SW480 (cell line): ENCODE data around the gene RPS6KA2.
"Not testable (repeated sequence)": the region's sequence is repeated elsewhere in the genome, so short reads cannot be mapped to it uniquely, and the experiment has no call there.

ENCODE experiments used
- DNase-seq: peaks from one replicate; pipeline ENCODE4 v3.0.0-alpha.2; 2016; ENCODE audit warnings: low spot score

Gene RPS6KA2

DNA sequence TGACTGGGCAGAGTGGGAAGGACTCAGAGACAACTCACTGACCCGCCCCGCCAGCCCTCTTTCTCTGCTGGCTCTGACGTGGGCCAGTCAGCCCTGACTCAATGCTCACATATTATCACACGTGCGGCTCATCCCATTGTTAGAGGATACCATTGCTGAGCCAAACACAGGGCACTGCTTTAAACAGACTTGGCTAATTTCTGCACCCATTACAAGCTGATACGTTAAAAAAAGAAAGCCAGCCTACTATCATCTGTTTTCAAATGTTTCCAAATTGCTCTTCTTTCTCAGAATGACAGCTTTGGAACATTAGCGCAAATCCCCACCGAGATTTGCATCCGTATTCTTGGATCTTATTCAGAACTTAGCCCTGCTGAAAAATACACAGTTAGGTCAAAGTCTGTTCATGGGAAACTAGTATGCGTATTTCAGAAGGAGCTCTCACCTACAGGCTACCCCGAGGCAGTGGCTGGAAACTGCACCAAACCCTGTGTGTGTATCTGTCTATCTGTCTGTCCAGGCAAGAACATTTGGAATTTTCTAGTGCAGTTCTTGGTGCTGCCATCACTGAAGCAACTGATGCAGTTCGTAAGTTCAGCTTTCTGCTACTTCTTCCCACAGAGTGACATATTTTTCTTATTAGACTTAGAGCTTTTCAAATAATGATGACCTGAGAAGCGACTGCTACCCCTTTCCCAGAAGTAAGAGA is 73.3 kb downstream of the RPS6KA2 start:
- DNase-seq, result no peak

DNA sequence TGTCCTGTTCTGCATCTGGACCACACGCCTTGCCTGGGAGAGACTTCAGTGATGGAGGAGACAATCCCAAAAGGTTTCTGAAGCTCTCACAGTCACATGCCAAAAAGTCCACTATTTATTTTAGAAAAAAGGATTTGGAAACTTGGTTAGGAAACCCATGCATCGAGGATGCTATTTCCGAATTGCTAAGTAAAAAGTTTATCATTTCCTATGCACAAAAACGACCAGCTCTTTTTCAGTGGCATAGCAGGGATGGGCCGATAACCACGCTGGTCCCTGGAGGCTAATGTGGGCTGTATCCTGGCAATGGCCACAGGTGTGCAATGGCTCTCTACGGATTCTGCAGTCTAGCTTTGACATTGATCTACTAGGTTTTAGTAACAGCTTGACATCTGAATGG is 74.5 kb downstream of the RPS6KA2 start:
- DNase-seq, result no peak

DNA sequence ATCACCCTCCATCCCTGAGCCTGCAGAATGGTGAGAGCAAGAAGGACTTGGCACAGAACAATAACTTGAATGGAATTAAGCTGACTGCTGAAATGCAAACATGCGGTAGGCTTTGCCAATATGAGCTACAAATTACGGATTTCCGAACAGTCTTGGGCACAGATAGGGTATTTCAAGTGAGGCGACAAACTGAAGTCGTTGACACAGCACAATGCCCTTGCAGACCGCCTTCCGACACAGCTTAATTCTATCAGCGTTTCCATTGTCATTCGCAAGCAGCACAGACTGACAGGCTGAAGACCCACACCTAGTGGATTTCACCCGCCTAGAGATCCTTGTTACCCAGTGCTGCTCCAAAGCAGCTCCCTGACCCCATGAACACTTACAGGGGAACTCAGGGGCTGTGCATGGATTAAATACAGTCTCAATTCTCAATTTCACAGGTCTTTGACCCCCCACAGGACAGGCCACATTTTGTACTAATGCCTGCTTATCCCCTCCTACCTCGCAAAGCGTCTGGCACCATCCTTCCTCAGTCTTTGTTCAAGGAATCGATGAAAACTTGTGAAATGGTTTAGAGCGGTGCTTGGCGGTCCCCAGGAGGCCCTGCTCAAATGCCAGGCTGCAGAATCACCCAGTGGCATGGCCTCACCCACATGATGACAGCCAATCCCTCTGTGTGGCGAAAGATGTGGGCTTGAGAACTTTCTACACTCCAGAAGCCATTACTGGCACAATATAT is 75.1 kb downstream of the RPS6KA2 start:
- no peak for DNase-seq

DNA sequence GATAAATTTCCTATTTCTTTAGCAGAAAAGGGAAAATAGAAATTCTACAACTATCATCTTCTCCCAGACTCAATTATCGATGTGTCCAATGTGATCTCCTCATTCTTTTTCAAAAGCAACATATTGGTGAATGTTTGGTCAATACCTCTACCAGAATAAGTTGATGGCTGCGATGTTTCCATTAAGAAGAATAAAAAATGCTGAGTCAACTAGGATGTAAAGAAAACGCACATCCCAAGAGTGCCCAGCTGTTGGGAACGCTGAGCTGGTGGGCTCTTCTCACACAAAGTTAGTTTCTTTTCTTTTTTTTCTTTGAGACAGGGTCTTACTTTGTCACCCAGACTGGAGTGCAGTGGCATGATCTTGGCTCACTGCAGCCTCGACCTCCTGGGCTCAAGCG is 80.4 kb downstream of the RPS6KA2 start:
- no peak for DNase-seq

DNA sequence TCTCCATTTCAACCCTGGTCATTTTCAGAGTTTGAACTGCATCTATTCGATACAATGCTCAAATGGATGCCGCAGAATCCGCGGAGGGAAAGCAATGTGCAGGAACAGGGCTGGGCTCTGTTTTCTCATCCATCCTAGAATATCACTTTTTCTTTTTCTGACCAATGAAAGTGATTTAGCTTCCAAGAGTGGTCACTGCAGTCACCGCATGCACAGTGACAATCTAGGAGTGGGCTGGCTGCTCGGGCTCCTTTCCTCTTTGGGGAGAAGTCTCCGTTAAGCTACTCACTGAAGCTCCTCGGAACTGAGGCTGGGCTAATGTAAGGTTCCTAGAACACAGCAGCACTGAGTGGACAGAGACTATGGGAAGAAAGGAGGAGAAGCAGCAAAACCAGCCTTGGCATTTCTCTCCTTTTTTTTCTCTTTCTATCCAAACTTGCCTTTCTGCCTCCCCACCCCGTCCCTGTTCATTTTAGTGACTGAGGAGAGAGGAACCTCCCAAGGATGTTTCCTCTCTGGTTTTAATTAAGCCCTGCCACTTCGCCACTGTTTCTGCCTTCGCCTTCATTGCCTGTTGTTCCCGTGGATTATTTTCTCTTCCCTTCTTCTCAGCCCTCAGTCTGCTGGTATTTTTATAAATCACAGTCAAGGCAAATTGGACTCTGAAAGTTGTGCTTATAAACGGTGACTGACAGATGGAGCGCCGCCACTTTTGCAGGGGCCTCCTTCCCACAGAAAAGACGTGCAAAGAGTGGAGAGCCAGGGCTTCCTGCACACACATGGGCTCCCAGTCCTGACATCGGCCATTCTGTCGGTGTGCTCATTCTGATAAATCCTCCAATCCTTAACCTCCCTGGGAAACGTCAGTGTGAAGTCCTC is 81.7 kb downstream of the RPS6KA2 start:
- no peak for DNase-seq

DNA sequence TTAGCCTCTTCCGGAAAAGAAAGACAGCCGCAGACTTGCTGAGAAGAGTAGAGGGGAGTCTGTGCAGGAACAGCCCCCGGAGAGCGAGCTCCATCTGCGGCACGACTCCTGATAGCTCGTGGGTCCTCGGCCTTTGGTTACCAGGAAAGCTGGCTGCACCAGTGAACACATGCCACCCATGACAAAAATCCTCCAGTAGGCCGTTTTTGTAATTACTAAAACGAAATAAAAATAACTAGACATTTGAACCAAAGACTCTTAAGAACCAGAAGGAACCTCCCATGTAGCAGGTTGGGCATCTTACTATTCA is 82.8 kb downstream of the RPS6KA2 start:
- no peak for DNase-seq

DNA sequence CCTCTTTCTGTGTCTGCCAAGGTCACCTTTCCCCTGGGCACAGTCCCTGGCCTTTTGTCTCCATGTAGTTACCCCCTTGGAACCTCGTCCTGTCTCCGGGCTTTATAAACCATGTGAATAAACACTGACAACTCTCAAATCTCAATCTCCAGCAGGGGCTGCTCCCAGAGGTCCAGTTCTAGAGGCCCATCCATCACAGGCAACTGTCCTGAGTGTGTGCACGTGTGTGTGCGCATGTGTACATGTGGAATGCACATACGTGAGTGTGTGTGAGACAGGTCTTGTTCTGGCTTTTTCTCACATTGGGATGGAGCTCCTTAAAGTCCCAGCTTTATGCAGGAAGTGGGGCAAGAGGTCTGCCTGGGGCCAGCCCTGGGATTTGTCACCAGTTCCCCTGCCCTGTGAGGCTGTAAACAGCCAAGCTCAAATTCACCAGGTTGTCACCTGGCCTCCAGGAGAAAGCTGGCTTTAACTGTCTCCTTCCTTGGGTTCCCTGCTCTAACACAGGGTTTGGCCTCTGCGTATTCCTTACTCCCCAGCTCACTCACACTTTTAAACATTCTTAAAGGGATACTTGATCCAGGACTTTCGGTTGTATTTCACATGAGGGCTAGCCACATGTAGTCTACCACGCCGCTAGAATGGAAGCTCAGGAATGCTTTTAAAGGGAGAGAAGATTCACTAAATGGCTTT is 83.3 kb downstream of the RPS6KA2 start:
- no peak for DNase-seq

DNA sequence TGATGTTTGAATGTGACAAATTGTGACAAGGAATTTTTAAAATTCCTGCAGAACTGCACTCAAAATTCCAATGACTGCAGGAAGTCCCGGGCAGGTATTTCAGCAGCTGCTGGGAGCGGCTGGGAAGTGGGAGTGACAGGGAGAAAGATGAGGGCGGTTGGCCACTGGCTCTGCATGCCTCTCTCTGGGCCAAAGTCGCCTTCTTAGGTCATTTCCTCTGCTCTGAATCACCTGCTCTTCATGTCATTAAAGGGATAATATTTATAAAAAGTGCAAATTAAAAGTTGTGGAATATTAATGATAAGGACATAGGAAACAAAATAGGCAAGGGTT is 84.5 kb downstream of the RPS6KA2 start:
- DNase-seq, result peak; percentile 72

DNA sequence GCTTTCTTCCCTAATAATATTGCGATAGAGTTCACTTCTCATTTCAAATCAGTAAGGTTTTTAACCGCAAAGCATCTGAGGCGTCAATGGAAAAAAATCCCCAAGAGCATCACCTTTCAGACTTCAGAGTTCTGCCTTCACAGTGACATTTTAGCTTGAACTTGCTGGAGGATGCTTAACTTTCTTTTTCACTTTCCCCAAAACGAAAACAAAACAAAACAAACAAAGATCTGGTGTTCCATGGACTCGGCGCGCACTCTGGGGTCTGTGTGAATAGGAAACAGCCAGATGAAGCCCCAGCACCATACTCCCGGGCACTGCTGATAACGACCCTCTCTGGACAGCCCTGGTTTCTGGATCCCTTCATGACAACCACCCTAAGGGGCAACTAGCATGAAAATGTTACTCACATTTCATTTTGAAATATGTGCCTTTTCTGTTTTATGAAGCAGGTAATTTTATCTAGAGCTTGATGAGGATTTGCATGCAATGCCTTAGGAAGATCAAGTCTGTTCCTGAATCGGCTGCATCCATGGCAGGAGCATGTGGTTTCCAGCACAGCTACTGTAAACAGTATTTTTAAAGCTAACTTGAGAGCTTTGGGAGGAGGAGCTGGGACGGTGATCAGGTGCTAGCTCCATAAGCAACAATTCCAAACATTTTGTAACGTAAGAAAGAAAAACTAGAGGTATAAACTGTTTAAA is 85.0 kb downstream of the RPS6KA2 start:
- peak; percentile 9 for DNase-seq

DNA sequence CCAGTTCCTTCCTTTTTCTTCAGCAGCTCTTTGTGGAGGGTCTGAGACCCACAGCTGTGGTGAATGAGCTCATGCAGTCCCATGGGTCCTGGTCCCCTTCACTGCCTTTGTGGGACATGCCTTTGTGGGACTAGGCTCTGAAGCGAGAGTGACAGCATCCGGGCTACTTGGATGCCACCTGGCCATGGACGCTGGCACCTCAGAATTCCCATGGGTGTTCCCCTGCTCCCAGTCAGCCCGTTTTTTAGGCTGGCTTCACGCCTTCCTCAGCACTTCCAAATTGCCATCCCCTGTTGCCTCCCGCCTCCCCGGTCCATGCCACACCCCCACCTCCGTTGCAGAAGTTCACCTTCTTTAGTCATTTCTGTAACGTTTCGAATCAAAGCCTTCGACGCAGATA is 85.7 kb downstream of the RPS6KA2 start:
- no peak for DNase-seq

DNA sequence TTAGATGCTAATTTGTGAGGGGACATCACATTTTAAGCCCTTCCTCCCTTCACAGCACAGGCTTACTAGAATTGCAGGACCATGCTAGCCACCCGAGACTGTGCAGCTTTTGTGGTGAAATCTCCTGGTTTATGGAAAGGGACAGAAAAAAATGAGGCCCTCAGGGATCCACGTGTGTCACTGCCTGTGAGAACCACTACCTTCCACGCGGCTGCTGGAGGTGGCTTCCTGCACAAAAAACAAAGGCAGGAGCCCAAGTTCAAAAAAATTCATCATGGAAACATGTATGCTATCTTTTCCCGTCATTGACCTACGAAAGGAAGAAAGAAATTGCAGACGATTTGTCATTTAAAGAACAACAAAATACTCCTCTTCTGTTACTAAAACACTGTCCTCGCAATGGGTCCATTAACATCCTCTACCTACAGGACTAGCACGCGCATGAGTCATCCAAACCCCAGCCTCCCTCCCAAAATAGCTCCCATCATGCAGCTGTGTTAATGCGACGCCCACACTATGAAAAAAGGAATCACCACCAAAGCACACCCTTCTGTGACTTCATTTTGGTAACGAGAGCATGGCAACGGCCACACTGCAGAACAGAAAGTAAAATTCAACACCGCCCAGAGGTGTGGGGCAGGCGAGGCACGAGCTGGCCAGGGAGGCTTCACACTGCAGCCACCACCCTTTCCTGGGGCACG is 86.3 kb downstream of the RPS6KA2 start:
- peak; percentile 85 for DNase-seq

DNA sequence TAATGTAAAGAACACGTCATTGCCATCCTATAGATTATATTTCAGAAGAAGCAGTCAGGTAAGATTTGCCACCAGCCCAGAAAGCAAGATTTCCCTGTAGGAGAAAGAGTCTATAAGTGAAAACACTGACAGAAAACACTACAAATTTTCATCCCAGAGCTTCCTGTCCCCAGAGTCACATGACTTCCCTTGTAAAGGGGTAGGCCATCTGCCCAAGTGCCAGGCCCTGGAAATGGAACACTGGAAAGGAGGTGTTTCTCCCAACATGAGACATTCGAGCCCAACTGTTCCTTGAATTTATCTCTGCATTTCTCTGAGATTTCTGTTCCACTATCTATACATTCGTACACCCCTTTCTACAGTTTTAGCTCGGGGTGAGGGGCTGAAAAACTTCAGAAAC is 87.5 kb downstream of the RPS6KA2 start:
- no peak for DNase-seq

DNA sequence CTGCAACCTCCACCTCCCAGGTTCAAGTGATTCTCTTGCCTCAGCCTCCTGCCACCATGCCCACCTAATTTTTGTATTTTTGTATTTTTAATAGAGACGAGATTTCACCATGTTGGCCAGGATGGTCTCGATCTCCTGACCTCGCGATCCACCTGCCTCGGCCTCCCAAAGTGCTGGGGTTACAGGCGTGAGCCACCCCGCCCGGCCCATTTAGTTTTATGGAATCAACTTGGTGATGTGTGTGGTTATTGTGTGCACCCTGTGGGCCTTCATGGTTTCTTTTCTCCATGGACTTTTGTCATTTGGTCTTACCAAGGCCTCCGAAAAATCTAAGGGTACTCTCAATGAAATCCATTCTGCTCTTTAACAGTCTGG is 88.1 kb downstream of the RPS6KA2 start:
- not testable (repeated sequence) for DNase-seq

DNA sequence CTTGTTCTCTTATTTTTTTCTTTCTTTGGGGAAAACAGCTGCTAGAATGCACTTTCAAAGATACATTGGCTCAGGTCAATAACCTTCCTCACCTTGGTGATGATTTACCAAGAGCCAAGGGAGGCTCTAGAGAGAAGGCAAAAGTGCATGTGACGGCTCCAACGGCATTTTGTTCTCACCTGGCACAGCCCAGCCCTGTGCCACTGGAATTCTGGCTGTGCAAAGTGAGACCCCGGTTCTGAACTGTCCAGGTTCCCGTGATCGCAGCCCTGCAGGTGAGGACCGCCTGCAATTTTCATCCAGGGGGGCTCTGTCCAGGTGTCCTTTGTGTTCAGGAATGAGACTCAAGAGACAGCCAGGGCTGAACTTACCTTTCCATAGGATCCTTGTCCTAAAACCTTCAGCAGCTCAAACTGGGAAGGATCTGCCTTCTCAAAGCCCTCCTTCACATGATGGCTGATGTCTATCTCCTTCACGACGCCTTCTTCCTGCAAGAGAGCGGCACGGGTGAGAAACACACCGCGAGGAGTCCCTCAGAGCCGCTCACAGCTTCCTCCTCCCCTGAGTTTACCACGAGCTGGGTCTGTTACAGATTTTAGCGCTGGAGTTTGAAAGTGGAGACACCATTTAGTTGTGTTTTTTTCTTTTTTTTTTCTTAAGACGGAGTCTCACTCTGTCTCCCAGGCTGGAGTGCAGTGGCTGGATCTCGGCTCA is 88.6 kb downstream of the RPS6KA2 start:
- no peak for DNase-seq

DNA sequence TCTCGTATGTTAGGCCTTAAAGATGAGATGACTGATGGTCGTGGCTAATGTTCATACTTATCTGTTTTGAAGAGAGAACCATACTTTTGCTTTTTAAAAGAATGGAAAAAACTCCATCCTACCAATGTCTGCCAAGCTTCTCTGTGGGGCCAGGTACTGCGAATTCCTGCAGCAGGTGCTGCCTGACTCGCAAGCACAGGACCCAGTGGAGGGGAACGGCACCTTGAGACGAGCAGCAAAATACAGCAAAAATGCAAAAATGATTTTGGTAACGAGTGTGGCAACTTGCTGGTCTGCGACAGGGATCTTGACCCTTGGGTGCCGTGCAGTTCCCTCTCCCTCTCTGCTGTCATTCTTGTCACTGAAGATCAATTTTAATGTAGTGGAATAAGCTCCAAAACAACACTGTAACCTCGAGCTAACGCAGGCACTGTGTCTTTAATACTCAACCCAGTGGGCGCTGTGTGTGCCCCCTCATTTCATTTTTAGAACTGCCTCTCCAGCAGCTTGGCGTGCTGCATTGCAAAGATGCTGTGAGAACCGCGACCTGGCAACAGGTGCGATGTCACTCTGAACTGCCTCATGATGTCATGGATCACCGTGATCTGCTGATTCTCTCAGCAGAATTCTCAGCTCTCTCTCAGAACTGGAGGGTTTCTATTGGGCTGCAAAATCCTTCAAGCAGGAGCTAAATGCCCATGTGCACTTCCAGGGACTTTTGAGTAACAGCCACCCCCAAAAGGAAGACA is 92.2 kb downstream of the RPS6KA2 start:
- DNase-seq, result no peak

DNA sequence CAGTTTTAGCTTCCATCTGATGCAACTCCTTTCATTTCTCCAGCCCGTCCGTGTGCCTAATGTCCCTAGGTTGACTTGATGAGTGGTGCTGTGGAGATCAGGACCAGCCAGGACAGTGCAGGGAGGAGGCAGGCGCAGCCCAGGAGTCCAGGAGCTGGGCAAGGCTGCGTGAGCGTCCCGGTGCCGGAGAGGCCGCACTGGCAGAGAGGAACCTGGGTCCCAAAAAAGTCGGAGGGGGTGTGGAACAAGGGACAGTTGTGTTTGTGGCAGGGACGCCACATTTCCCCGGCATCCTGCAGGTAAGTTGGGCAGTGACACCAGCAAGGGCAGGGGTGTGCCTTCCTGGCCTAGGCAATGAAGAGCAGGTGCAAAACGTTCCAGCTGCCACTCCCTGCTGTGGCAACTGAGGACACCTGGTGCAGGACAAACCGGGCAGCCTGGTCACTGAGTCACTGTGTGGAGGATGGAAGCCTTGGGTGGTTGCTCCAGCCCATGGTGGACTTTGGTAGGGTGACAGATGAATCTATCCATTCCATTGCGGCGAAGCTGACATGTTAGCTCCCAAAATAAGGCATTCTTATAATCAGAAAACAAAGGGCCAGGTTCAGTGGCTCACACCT is 93.7 kb downstream of the RPS6KA2 start:
- DNase-seq, result peak; percentile 73

DNA sequence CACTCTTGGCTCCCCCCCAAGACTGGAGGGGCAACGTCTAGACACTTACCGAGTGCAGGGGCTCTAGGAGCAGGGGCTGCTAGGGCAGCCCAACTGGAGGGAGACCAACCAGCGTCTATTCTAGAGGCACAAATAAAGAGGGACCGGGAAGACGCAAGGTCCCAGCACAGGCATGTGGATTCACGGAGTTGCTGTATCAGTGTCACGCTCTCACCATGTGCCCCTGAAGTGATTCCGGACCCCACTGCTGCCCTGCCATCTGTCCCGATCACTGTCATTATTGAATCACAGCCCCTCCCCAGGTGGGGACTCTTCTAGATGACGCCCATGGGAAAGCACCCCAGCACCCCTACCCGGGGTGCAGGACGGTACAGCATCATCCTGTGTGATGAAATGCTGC is 94.7 kb downstream of the RPS6KA2 start:
- no peak for DNase-seq

DNA sequence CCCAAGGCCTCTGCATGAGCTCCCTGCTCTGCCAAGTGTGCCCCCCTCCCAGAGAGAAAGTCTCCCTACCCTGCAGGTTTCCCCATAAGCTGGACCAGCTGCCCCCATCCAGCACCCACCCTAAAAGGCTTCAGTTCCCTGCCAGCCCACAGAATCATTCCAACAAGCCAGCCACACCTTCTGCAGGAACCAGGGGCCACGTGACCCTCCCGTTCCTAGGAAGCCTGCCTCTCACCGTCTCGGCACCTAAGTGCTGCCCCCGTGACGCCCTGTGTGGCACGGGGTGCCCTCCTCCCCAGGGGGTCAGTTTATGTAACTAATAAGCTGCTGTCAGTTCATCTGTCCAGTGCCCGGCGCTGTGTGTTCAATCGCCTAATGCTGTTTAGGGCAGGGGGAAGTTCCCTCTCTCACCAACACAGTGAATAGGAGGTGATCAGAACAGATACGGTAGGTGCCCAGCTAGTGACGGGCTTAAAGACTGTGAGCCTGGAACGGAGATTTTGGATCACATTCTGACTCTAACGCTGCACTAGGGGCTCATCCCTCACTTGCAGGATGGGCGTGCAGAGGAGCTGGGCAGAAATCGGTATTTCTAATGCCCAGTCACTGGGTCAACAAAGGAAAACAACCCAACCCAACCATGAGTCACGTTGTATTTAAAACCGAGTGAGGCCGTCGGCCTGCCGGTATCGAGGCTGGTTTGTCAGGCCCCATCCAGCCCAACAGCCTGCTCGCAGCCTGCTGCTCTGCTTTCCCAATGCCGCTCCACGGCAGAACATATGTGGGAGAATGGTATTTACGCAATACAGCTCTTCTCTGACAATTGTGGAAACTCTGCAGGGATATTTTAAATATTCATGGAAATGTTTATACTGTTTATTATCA is 96.6 kb downstream of the RPS6KA2 start:
- peak; percentile 70 for DNase-seq
